Activated CD4-positive, alpha-beta memory T cell treated with anti-CD3 and anti-CD28 coated beads for 36 hours (primary cell): Measurements from ENCODE around the gene NRG2. TPM values are rescaled to one million over a fixed set of nuclear protein-coding genes. Genes with fewer than 3 reads are reported as not detected.

Experiments
- CTCF ChIA-PET: fragments of 350-600 bp; sonication (Branson Sonifier 250); formaldehyde crosslinking; loops from one replicate; lab custom pipeline; 2021; ENCODE audit warnings: antibody characterized with exemption, inconsistent platforms; lab: Charles Lee
- POLR2A ChIA-PET: fragments of 350-600 bp; sonication (Branson Sonifier 250); formaldehyde crosslinking; loops from one replicate; lab custom pipeline; 2021; ENCODE audit warnings: antibody characterized with exemption; lab: Charles Lee
- DNase-seq: peaks from one replicate; pipeline ENCODE4 v3.0.0-alpha.2; 2020
- H3K27ac Mint-ChIP-seq: one replicate; pipeline ENCODE4 v1.8.0; 2021; ENCODE audit warnings: mixed read lengths
- H3K27me3 Mint-ChIP-seq: one replicate; pipeline ENCODE4 v1.8.0; 2021; ENCODE audit warnings: mixed read lengths
- H3K36me3 Mint-ChIP-seq: one replicate; pipeline ENCODE4 v1.8.0; 2021; ENCODE audit warnings: mixed read lengths
- H3K4me1 Mint-ChIP-seq: one replicate; pipeline ENCODE4 v1.8.0; 2021; ENCODE audit warnings: low read depth, mixed read lengths
- H3K4me3 Mint-ChIP-seq: one replicate; pipeline ENCODE4 v1.8.0; 2021; ENCODE audit warnings: mild to moderate bottlenecking, mixed read lengths
- H3K9me3 Mint-ChIP-seq: one replicate; pipeline ENCODE4 v1.8.0; 2021; ENCODE audit warnings: mixed read lengths
- intact Hi-C: fragments of 100-400 bp; cut with micrococcal nuclease; formaldehyde crosslinking; loops from one replicate; pipeline ENCODE4 v1.15.1; 2023
- total RNA-seq, 2 experiments: library from RNA; stranded (reverse); gene quantifications; one replicate each; pipeline ENCODE4 v1.2.3, GENCODE V29; 2021

Gene NRG2
- total RNA-seq, 2 experiments from 2014 or later = not detected

- no peak overlapping the region for H3K27ac Mint-ChIP-seq
- no peaks in the 10 kb centered on the region for H3K36me3 Mint-ChIP-seq
- POLR2A ChIA-PET = no interaction called here
- no peaks in the 10 kb centered on the region for H3K4me1 Mint-ChIP-seq
- H3K27me3 Mint-ChIP-seq = peaks cover 20% of the 10 kb centered on the region
- intact Hi-C loops = no loop called here
- no peak for DNase-seq
- CTCF ChIA-PET = interaction anchor here (0.6 to 4.7 kb wide), 2 partner anchors 12 to 16 kb away, joined by 3 to 34 read pairs; no protein-coding TSS in a partner anchor
- no peaks in the 10 kb centered on the region for H3K9me3 Mint-ChIP-seq
- no peak overlapping the region for H3K4me3 Mint-ChIP-seq
Measured at GRCh38 chr5:139980765-139981164, 62.3 kb downstream of the NRG2 start.

- Mint-ChIP-seq H3K36me3 (no peaks in the 10 kb centered on the region), H3K9me3 (no peaks in the 10 kb centered on the region), H3K27me3 (peaks cover 20% of the 10 kb centered on the region), H3K4me1 (no peaks in the 10 kb centered on the region), H3K4me3 (no peak overlapping the region), H3K27ac (no peak overlapping the region)
- intact Hi-C loops = no loop called here
- CTCF ChIA-PET = interaction anchor here (0.6 to 4.7 kb wide), 2 partner anchors 11 to 15 kb away, joined by 3 to 34 read pairs; no protein-coding TSS in a partner anchor
- POLR2A ChIA-PET = no interaction called here
- DNase-seq = no peak
Measured at GRCh38 chr5:139979943-139980342, 63.2 kb downstream of the NRG2 start.

- ChIA-PET CTCF (interaction anchor here (4.7 kb wide), 1 partner anchor 11 kb away, joined by 34 read pairs; no protein-coding TSS in a partner anchor), POLR2A (no interaction called here)
- intact Hi-C loops = no loop called here
- H3K9me3 Mint-ChIP-seq = no peaks in the 10 kb centered on the region
- no peaks in the 10 kb centered on the region for H3K4me1 Mint-ChIP-seq
- DNase-seq = no peak
- H3K36me3 Mint-ChIP-seq = no peaks in the 10 kb centered on the region
- no peak overlapping the region for H3K27ac Mint-ChIP-seq
- H3K27me3 Mint-ChIP-seq = peaks cover 20% of the 10 kb centered on the region
- H3K4me3 Mint-ChIP-seq = no peak overlapping the region
Measured at GRCh38 chr5:139979518-139979917, 63.6 kb downstream of the NRG2 start.

GRCh38 chr5:139976703-139977102, 66.4 kb downstream of the NRG2 start:
- no peaks in the 10 kb centered on the region for H3K36me3 Mint-ChIP-seq
- no peak overlapping the region for H3K27ac Mint-ChIP-seq
- peaks cover 19% of the 10 kb centered on the region for H3K27me3 Mint-ChIP-seq
- no peaks in the 10 kb centered on the region for H3K4me1 Mint-ChIP-seq
- intact Hi-C loops = no loop called here
- POLR2A ChIA-PET = no interaction called here
- no peak overlapping the region for H3K4me3 Mint-ChIP-seq
- CTCF ChIA-PET = interaction anchor here (0.7 to 1.3 kb wide), 2 partner anchors 8 to 9 kb away, joined by 3 to 6 read pairs; no protein-coding TSS in a partner anchor
- no peaks in the 10 kb centered on the region for H3K9me3 Mint-ChIP-seq
- no peak for DNase-seq

- H3K4me3 Mint-ChIP-seq = no peak overlapping the region
- peaks cover 21% of the 10 kb centered on the region for H3K27me3 Mint-ChIP-seq
- no peaks in the 10 kb centered on the region for H3K9me3 Mint-ChIP-seq
- no peak overlapping the region for H3K27ac Mint-ChIP-seq
- H3K36me3 Mint-ChIP-seq = no peaks in the 10 kb centered on the region
- ChIA-PET CTCF (interaction anchor here (1.0 to 1.3 kb wide), 2 partner anchors 7 to 189 kb away, joined by 5 to 6 read pairs; no protein-coding TSS in a partner anchor), POLR2A (no interaction called here)
- intact Hi-C loops = no loop called here
- DNase-seq = no peak
- no peaks in the 10 kb centered on the region for H3K4me1 Mint-ChIP-seq
Measured at GRCh38 chr5:139975942-139976341, 67.2 kb downstream of the NRG2 start.

GRCh38 chr5:139975306-139975705, 67.8 kb downstream of the NRG2 start:
- no peaks in the 10 kb centered on the region for H3K36me3 Mint-ChIP-seq
- H3K4me1 Mint-ChIP-seq = no peaks in the 10 kb centered on the region
- H3K27me3 Mint-ChIP-seq = peaks cover 17% of the 10 kb centered on the region
- H3K9me3 Mint-ChIP-seq = no peaks in the 10 kb centered on the region
- CTCF ChIA-PET = interaction anchor here (1.0 kb wide), 1 partner anchor 188 kb away, joined by 5 read pairs; no protein-coding TSS in a partner anchor
- intact Hi-C loops = no loop called here
- no peak overlapping the region for H3K4me3 Mint-ChIP-seq
- H3K27ac Mint-ChIP-seq = no peak overlapping the region
- POLR2A ChIA-PET = no interaction called here
- no peak for DNase-seq

GRCh38 chr5:139974661-139975060, 68.4 kb downstream of the NRG2 start:
- intact Hi-C loops = no loop called here
- POLR2A ChIA-PET = no interaction called here
- Mint-ChIP-seq H3K27ac (no peak overlapping the region), H3K27me3 (peaks cover 15% of the 10 kb centered on the region), H3K4me1 (no peaks in the 10 kb centered on the region), H3K4me3 (no peak overlapping the region), H3K36me3 (no peaks in the 10 kb centered on the region), H3K9me3 (no peaks in the 10 kb centered on the region)
- CTCF ChIA-PET = no interaction called here
- no peak for DNase-seq

GRCh38 chr5:139971202-139971725, 71.8 kb downstream of the NRG2 start:
- Mint-ChIP-seq H3K4me3 (no peak overlapping the region), H3K9me3 (no peaks in the 10 kb centered on the region), H3K36me3 (no peaks in the 10 kb centered on the region), H3K4me1 (no peaks in the 10 kb centered on the region), H3K27me3 (peaks cover 5% of the 10 kb centered on the region), H3K27ac (no peak overlapping the region)
- POLR2A ChIA-PET = interaction anchor here (0.9 kb wide), 1 partner anchor 193 kb away, joined by 3 read pairs; no protein-coding TSS in a partner anchor
- intact Hi-C loops = no loop called here
- DNase-seq = no peak
- CTCF ChIA-PET = interaction anchor here (0.9 to 9.9 kb wide), 7 partner anchors 11 to 195 kb away, joined by 3 to 296 read pairs (median 4); no protein-coding TSS in a partner anchor

GRCh38 chr5:139969318-139969717, 73.8 kb downstream of the NRG2 start:
- intact Hi-C loops = loop anchor here (1.0 to 5.0 kb wide), 2 partner anchors 87 to 182 kb away; no protein-coding TSS in a partner anchor
- POLR2A ChIA-PET = no interaction called here

GRCh38 chr5:139968547-139969261, 74.4 kb downstream of the NRG2 start:
- DNase-seq = peak; percentile 92
- ChIA-PET POLR2A (no interaction called here), CTCF (interaction anchor here (0.5 to 9.9 kb wide), 70 partner anchors 8 to 953 kb away, joined by 3 to 296 read pairs (median 6); partner anchors contain the start of genes NRG2 and PSD2)
- no peaks in the 10 kb centered on the region for H3K4me1 Mint-ChIP-seq
- intact Hi-C loops = loop anchor here (1.0 to 5.0 kb wide), 4 partner anchors 86 to 193 kb away; no protein-coding TSS in a partner anchor
- H3K27ac Mint-ChIP-seq = no peak overlapping the region
- H3K36me3 Mint-ChIP-seq = no peaks in the 10 kb centered on the region
- peaks cover 4% of the 10 kb centered on the region for H3K27me3 Mint-ChIP-seq
- no peaks in the 10 kb centered on the region for H3K9me3 Mint-ChIP-seq
- no peak overlapping the region for H3K4me3 Mint-ChIP-seq

More at GRCh38 chr5:139969318-139969717, 73.8 kb downstream of the NRG2 start:
- no peaks in the 10 kb centered on the region for H3K36me3 Mint-ChIP-seq
- H3K9me3 Mint-ChIP-seq = no peaks in the 10 kb centered on the region
- CTCF ChIA-PET = interaction anchor here (0.5 to 9.9 kb wide), 64 partner anchors 7 to 953 kb away, joined by 3 to 296 read pairs (median 6); partner anchors contain the start of genes NRG2 and PSD2
- no peak for DNase-seq
- peaks cover 5% of the 10 kb centered on the region for H3K27me3 Mint-ChIP-seq
- no peak overlapping the region for H3K27ac Mint-ChIP-seq
- no peaks in the 10 kb centered on the region for H3K4me1 Mint-ChIP-seq
- no peak overlapping the region for H3K4me3 Mint-ChIP-seq

- POLR2A ChIA-PET = no interaction called here
- intact Hi-C loops = loop anchor here (5.0 kb wide), 1 partner anchor 85 kb away; no protein-coding TSS in a partner anchor
Measured at GRCh38 chr5:139967353-139967752, 75.7 kb downstream of the NRG2 start.

GRCh38 chr5:139966856-139967255, 76.2 kb downstream of the NRG2 start:
- POLR2A ChIA-PET = no interaction called here

More at GRCh38 chr5:139967353-139967752, 75.7 kb downstream of the NRG2 start:
- DNase-seq = no peak
- Mint-ChIP-seq H3K27me3 (peaks cover 4% of the 10 kb centered on the region), H3K9me3 (no peaks in the 10 kb centered on the region), H3K27ac (no peak overlapping the region), H3K4me1 (no peaks in the 10 kb centered on the region), H3K36me3 (no peaks in the 10 kb centered on the region), H3K4me3 (no peak overlapping the region)
- CTCF ChIA-PET = interaction anchor here (0.6 to 9.9 kb wide), 12 partner anchors 9 to 201 kb away, joined by 3 to 296 read pairs (median 18); no protein-coding TSS in a partner anchor

More at GRCh38 chr5:139966856-139967255, 76.2 kb downstream of the NRG2 start:
- H3K4me3 Mint-ChIP-seq = no peak overlapping the region
- H3K27me3 Mint-ChIP-seq = peaks cover 4% of the 10 kb centered on the region
- H3K36me3 Mint-ChIP-seq = no peaks in the 10 kb centered on the region
- DNase-seq = no peak
- H3K9me3 Mint-ChIP-seq = no peaks in the 10 kb centered on the region
- H3K4me1 Mint-ChIP-seq = no peaks in the 10 kb centered on the region
- intact Hi-C loops = loop anchor here (5.0 kb wide), 1 partner anchor 85 kb away; no protein-coding TSS in a partner anchor
- CTCF ChIA-PET = interaction anchor here (1.3 to 9.9 kb wide), 4 partner anchors 10 to 191 kb away, joined by 3 to 296 read pairs (median 23); no protein-coding TSS in a partner anchor
- H3K27ac Mint-ChIP-seq = no peak overlapping the region
